ENCODE results near the gene KCNJ6. TPM values are rescaled to one million over a fixed set of nuclear protein-coding genes. Genes with fewer than 3 reads are reported as not detected.

Gene KCNJ6
- total RNA-seq, 1 donor from 2014 or later, result 0.12 TPM

DNA sequence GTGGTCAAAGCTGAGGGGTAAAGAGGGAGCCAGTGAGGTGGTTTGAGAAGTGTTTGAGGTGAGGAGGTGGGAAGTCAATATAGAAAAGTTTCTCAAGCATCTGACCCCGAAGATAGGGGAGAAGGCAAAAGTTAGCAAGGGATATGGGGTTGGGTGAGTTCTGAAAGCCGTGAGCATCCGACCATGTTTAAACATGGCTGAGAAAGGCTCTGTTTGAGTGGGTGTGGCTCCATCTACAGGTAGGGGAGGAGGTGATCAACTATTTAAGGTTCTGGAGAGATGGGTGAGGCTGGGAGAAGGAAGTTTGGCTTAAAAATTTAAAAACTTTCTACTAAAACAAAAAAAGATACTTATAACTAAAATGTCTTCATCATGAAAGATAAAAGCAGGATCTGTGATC, 273.8 kb downstream of the KCNJ6 start:
- no peak for DNase-seq (ENCODE audit: low spot score)

DNA sequence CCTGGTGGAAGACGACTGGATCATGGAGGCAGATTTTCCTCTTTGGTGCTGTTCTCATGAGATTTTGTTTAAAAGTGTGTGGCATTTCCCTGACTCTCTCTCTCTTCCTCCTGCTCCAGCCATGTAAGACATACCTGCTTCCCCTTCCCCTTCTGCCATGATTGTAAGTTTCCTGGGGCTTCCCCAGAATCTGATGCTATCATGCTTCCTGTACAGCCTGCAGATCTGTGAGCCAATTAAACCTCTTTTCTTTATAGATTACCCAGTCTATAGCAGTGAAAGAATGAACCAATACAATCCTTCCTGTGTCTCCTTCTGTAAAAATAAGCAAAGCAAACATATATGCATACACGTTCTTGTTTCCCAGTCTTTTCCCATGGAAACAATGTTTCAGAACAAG, 276.5 kb downstream of the KCNJ6 start:
- DNase-seq (ENCODE audit: low spot score), result no peak

DNA sequence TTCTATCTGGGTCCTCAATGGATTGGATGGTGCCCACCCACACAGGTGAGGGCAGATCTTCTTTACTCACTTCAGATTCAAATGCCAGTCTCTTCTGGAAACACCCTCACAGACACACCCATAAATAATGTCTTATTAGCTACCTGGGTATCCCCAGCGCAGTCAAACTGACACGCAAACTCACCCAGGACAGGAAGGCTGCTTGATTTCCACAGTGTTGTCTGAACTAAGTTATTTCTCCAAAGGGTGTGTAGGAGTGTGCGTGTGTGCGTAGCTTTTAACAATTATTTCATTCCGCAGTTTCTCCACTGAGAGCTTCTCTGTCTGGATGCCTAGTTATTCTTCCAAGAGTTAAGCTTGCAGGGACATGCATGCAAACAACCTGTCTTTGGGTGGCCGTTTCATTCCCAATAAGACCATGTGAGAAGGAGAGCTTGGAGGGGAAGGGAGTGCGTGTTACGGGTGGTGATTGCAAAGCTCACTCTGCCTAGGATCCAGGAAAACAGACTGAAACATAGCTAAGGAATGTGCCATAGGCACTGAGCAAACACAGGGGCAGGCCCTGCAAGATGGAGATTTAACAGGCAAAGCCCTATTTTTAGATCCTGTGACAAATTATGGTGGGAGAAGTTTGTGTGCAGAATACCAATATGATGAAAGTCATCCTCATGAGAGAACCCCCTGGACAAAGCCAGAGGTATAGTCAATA, 280.0 kb downstream of the KCNJ6 start:
- DNase-seq (ENCODE audit: low spot score), result no peak

DNA sequence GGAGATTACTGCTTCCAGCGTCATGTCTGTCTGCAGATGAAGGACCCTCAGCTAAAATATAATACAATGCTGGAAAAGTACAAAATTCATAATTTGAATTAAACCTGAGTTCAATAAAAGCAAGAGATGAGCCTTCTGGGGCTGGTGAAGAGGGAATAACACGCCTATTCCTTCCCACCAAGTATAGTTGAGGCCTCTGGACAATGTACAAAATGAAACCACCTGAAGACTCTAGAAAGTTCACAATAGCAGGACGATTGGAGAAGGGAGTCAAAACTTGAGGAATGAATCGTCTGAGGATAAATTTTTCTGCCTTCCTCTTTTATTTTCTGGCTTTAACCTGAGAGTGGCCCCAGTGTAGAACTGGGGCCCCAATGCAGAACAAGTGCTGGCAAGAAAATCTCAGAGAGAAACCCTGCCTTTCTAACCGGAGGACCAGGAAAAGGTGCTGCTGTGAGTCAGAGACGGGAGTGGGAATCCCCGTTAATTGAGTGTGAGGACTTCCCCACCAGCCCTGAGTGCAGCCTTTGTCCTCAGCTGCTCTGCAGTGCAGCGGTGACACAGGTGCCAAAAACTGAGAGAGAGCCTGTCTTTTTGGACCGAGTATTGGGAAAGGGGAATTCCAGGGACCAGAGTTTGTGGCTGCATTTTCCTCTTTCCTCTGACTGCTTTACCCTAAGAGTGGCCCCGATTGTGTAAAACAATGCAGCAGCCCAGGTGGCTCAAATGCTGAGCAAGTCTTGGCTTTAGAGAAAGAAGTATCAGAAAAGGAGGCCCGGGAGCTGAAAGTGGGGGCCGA, 284.7 kb downstream of the KCNJ6 start:
- DNase-seq (ENCODE audit: low spot score), result no peak

DNA sequence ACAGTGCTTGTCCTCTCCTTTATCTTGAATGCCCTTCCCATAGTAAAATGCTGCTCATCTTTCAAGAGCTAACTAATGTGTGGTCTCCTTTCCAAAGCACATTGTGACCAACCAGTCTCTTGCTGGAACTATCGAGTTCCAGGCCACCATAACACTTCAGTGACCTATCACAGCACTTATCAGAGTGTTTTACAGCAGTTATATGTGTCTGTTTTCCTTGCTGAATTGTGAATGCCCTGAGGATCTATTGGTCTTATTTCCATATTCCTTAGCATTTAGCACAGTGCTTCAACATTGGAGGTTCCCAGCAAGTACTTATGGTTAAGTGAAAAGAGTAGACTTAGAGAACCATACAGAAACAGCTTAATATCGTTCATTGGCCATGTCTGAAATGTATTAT, 285.4 kb downstream of the KCNJ6 start:
- no peak for DNase-seq (ENCODE audit: low spot score)

DNA sequence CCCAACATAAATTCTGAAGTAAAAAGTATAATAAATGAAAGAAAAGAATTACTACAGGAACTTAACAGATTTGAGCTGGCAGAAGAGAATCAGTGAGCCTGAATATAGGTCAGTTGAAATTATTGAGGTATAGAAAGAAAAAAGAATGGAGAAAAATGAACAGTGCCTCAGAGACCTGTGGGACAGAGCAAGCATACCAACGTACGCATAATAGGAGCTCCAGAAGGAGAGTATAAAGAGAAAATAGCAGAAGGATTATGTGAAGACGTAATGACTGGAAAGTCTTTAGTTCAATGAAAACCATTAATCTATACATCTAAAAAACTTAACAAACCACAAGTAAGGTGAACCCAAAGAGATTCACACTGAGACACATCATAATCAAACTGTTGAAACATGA, 287.9 kb downstream of the KCNJ6 start:
- DNase-seq (ENCODE audit: low spot score), result no peak

DNA sequence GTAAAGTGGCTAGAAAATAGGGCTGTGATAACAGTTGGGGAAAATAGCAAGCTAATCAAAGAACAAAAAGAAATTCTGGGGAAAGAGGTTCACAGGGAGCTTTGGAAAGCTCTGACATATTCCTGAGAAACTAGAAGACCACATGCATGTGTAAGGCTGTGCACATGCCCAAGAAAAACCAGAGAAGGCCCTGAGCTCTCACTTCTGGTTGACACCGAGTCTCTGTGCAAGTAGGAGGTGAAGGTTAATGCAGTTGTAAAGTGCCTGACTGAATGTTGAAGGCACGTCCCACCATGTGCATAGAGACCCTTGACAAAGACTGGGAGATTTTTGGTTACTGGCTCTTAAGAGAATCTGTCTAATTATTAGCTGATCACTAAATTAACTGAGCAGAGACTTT, 288.7 kb downstream of the KCNJ6 start:
- DNase-seq (ENCODE audit: low spot score), result no peak

DNA sequence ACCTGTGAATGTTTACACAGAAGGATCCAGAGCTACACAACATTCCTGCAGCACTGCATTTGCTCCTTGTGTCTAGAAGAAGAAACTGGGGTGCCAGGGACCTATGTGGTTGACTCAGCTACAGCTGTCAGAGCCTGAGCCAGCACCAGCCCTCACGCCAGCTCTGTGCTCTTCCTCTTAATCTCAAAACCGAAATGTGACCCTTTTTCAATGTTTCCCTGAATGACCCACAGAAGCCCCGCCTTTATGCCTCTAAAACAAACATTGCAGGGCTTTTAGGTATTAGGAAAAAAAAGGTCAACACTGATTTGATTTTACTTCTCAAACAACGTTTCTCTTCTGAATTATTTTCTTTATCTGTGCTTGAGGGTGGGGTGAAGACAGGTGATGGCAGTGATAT, 289.2 kb downstream of the KCNJ6 start:
- no peak for DNase-seq (ENCODE audit: low spot score)

DNA sequence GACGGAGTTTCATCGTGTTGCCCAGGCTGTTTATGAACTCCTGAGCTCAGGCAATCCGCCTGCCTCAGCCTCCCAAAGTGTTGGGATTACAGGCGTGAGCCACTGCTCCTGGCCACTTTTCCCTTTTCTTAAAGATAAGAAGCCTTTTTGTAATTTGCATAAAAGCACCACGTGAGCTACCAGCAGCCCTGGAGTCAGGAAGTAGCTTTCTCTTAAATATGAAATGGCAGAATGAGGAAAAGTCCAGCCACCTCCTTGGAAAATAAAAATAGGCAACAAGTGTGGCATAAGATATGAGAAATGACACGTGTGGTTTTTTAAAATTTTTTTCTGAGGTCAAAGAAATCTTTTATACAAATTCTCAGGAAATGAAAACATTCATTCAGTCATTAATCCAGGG, 289.9 kb downstream of the KCNJ6 start:
- DNase-seq (ENCODE audit: low spot score), result no peak

DNA sequence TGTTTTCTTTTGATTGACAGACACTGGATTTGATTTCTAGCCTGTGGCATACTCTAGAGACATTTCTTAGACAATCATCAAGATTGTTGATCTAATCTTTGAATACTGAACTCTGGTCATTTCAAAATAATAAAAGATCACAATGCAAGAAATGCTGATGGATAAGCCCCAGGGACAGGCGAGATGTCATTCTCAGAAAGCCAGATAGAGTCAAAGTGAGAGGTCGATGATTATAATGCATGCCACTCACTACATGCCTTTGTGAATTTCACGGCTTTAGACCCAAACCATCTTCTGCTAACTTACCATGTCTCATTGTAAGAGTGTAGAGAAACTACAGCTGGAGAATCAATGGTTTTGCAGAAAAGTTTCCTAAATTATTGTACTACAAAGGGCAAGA, 292.6 kb downstream of the KCNJ6 start:
- DNase-seq (ENCODE audit: low spot score), result no peak

DNA sequence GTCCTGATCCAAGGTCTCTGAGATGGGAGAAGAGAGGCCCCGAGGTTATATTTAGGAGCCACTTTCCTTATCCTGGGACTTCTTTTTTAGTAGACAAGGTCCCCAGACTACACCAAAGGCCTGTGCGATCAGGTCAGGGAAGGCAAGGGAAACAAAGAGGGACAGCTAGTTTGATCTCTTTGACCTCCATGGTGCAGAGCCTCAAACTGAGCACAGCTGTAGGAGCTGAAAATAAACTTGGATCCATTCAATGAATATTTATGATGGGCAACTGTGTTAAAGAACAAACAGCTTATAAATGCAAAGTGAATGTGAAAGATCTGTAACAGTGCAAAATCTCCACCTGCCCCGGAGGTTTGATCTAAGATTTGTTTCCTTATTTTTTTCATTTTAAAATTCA, 293.1 kb downstream of the KCNJ6 start:
- DNase-seq (ENCODE audit: low spot score), result no peak

DNA sequence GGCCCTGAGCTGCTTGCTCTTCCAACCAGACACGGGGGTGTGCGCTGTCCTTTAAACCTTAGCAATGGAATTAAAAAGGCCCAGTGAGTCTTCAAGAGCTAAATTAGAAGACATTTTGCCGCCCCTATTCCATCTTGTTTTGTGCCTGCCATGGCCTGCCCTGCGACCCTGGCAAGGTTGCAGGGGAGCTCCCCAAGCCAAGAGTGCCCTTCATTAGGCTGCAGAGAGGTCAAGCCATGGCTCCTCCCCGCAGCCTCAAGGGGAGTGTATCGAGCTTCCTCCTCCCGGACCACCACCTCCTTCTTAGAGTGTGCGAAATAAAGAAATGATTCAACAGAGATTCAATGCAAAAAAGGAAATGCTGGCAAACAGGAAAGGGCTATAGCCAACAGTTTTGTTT, 293.5 kb downstream of the KCNJ6 start:
- DNase-seq (ENCODE audit: low spot score), result no peak

DNA sequence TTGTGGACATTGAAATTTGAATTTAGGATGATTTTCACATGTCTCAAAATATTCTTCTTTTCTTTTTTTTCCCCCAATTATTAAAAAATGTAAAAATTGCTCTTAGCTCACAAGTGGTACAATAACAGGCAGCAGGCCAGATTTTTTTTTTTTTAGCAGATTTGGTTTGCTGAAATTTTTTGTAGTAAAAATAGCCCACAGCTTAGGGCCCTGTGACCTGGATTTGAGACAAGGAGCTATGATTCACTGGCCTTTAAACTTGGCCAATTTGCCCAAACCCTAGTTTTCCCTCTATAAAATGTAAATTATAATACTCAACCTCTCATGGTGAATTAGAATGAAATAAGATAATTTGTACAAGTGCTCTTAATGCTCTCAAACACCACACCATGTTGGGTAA, 295.9 kb downstream of the KCNJ6 start:
- no peak for DNase-seq (ENCODE audit: low spot score)

DNA sequence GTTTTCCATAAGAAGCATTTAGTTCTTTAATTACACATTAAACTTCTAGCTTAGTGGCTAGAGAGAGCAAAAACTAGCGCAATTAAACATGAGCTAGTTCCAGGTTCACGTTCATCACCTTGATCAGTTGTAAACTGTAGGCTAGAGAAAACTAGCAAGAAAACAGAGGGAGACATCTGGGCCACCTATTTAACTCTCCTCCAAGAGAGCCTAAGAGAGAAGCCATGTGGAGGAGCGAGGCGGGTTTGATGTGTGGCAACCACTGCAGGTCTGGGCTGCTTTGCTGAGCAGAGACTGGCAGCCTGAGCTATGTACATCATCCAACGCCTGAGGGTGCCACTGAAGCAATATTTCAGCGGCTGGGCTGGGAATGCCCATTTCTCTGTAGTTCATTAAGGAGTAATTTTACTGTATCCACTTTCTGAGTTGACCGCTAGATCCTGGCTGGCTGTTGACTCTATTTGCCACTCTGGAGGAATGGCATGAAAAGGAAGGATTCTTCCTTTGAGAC, 296.7 kb downstream of the KCNJ6 start:
- DNase-seq (ENCODE audit: low spot score), result no peak

DNA sequence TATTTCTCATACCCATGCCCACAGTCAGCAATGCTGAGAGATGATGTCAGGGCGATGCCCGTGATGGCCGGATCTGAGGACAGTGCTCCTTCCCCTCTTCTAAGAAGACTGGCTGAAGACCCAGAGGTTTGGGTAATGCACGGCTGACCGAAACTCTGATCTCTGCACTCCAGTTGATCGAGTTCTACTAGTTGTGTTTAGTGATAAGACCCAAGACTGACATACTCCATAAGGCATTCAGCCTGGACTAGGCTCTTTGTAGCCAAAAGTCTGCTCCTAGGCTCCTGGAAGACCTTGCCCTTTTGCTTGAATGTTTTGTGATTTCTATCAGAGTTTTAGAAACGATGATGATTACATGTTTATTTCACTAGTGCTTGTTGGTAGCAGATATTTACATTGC, 298.2 kb downstream of the KCNJ6 start:
- no peak for DNase-seq (ENCODE audit: low spot score)

DNA sequence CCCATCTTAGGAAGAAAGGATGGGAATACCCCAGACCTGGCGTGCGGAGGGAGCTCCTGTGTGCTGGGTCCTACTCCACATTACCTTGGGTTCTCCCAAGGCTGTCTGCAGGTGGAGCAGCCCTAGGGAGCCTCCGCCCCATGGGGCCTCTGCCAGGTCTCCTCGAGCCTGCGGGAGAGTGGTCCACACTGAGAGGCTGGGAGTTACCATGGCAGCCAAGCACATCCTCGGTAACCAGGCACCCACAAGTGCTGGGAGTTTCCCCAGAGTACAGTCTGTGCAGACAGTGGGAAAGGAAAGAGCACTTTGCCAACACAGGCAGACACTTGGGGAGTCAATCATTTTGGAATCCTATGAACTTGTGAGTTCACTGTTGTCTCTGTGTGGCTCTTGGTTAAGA, 300.3 kb downstream of the KCNJ6 start:
- DNase-seq (ENCODE audit: low spot score), result no peak

DNA sequence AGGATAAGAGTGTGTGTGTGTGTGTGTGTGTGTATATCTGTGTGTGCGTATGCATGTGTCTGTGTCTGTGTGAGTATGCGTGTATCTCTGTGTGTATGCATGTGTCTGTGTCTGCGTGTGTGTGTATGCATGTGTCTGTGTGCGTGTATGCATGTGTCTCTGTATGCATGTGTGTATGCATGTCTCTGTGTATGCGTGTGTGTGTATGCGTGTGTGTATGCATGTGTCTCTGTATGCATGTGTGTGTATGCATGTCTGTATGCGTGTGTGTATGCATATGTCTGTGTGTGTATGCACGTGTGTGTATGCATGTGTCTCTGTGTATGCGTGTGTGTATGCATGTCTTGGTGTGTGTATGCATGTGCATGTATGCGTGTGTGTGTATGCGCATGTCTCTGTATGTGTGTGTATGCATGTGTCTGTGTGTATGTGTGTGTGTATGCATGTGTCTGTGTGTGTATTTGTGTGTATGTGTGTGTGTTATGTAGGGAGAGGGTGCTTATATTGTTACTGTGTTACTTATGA, 301.8 kb downstream of the KCNJ6 start:
- no peak for DNase-seq (ENCODE audit: low spot score)

DNA sequence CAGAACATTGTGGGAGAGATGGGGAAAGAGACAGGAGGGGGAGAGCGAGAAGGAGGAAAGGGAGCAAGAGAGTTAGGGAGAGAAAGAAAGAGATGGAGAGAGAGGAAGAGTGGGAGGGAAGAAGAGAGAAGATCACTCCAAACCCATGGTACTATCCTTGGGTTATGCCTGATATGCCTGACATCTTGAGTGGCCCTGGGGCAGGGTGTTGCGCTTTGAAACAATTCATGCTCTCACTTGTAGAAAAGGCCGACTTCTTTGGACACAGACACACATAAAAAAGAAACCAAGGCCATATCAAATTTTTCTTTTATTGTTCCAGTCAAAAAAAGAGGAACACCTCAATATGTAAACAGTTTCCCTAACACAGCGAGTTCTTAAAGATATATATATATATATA, 309.2 kb downstream of the KCNJ6 start:
- DNase-seq (ENCODE audit: low spot score), result no peak

DNA sequence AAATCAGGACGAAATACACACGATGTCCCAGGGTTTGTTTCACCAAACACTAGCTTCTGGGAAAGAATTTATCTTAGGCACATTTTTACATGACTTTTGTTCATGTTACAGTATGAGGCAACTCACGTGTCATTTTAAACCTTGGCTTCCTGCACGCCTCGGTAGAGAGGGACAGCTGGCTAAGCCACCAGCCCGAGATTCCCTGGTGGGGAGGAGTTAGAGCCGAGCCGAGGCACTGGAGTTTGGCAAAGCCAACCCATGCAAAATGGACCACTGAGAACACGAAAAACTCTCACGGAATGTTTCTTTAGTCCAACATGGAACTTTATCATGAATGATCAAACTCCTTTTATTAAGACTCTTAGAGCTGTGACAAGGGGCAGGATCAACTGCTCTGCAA, 309.7 kb downstream of the KCNJ6 start:
- no peak for DNase-seq (ENCODE audit: low spot score)

DNA sequence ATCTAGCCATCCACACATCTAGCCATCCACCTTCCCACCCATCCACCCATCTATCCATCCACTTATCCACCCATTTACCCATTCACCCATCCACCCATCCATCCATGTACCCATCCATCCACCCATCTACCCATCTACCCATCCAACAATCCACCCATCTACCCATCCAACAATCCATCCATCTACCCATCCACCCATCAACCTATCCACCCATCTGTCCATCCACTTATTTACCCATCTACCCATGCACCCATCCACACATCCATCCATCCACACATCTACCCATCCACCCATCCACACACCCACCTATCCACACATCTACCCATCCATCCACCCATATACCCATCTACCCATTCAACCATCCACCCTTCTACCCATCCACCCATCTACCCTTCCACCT, 311.3 kb downstream of the KCNJ6 start:
- DNase-seq (ENCODE audit: low spot score), result no peak

DNA sequence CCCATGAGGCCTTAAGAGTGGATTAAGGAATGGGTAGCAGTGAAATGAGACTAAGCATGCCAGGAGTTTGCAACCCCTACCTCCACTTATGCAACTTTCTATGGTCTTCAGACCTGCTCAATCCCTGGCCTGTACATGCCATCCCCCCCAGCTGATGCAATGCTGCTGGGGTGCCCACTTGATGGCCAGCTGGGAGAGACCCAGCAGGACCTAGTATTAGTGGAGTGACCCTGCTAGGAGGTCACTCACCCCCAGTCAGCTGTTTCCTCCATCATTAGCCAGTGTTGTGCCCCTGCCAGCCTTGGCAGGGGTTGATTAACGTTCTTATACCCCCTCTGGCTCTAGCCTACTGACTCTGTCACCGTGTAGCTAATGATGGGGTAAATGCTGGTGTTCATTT, 313.1 kb downstream of the KCNJ6 start:
- DNase-seq (ENCODE audit: low spot score), result no peak

DNA sequence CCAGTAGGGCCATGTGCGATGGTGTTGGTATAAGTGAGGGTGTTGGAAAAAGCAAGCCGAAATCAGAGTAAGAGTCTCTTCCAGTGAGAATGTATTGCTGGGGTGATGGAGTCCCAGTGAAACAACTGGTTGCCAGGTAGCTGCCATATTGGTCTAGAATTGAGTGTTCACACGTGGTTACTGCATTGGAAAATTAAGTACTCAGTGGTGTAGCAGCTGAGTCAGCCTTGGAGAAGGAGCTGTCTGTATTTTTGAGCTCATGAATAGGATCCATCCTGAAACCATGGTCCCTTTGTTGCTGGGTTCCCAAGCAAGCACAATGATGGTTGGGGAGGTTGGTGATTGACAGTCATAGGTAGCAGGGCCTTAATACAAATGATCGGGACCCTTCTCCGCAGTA, 314.3 kb downstream of the KCNJ6 start:
- DNase-seq (ENCODE audit: low spot score), result no peak

DNA sequence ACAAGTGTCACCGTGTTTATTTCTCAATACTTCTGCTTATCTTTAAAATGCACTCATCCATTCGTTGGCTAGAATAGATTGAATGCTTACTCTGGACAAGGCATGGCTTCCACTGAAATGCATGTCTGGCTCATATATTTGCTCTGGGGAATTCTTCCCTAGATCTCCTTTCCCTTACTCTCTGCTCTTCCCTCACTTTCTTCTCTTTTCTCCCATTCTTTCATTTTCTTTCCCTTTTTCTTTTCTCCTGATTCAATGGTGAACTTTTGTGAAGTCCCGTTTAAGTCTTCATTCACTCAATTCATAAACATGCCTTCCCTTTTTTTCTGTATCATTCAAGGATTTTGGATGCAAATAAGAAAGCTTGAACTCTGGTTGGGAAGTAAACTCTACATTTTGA, 315.2 kb downstream of the KCNJ6 start:
- no peak for DNase-seq (ENCODE audit: low spot score)

Data from mucosa of gallbladder (tissue), 1 donor.